Mesothelial cell of epicardium (in vitro differentiated cells): ENCODE data around the gene PPDPF. TPM values are rescaled to one million over a fixed set of nuclear protein-coding genes. Genes with fewer than 3 reads are reported as not detected.
A peak's percentile ranks its signal among the peaks of the same experiment; 100 is the strongest.

Experiments
- DNase-seq, 2 experiments: peaks; one replicate each; pipeline ENCODE4 v3.0.0; 2021; ENCODE audit warnings: low spot score in 2 of 2; ENCODE audit not compliant: unreplicated experiment in 2 of 2
- H3K27ac Mint-ChIP-seq: 2 replicates; pipeline ENCODE4 v1.8.0; 2021; ENCODE audit warnings: mixed read lengths
- H3K27me3 Mint-ChIP-seq: 2 replicates; pipeline ENCODE4 v1.8.0; 2021; ENCODE audit warnings: low read depth, mixed read lengths
- H3K36me3 Mint-ChIP-seq: 2 replicates; pipeline ENCODE4 v1.8.0; 2021; ENCODE audit warnings: mixed read lengths
- H3K4me1 Mint-ChIP-seq: 2 replicates; pipeline ENCODE4 v1.8.0; 2021; ENCODE audit warnings: mixed read lengths
- H3K4me3 Mint-ChIP-seq: 2 replicates; pipeline ENCODE4 v1.8.0; 2021; ENCODE audit warnings: mild to moderate bottlenecking, moderate library complexity, mixed read lengths
- H3K9me3 Mint-ChIP-seq: 2 replicates; pipeline ENCODE4 v1.8.0; 2021; ENCODE audit warnings: mixed read lengths
- total RNA-seq: library from RNA; stranded (reverse); gene quantifications from 3 replicates; pipeline ENCODE4 v1.2.1, GENCODE V29; 2021
- TF ChIP-seq, protein P1 (sequence below): fragments of 200-600 bp; sonication (generic); IDR thresholded peaks from one replicate; pipeline ENCODE4 v1.5.0; 2021; ENCODE audit warnings: antibody characterized with exemption; ENCODE audit not compliant: unreplicated experiment

PPDPF gene
- total RNA-seq, 1 donor from 2014 or later = 271 TPM

- peaks cover 4% of the 10 kb centered on the region for H3K4me1 Mint-ChIP-seq
Measured at GRCh38 chr20:63500902-63501817, 19.4 kb upstream of the PPDPF start.

GRCh38 chr20:63501818-63502670 is 18.5 kb upstream of the PPDPF start:
- Mint-ChIP-seq H3K9me3 (peaks cover 13% of the 10 kb centered on the region), H3K4me3 (no peak overlapping the region), H3K27ac (no peak overlapping the region), H3K27me3 (peaks cover 51% of the 10 kb centered on the region), H3K4me1 (peaks cover under 1% of the 10 kb centered on the region), H3K36me3 (peaks cover 3% of the 10 kb centered on the region)
- TF ChIP-seq, protein P1, sequence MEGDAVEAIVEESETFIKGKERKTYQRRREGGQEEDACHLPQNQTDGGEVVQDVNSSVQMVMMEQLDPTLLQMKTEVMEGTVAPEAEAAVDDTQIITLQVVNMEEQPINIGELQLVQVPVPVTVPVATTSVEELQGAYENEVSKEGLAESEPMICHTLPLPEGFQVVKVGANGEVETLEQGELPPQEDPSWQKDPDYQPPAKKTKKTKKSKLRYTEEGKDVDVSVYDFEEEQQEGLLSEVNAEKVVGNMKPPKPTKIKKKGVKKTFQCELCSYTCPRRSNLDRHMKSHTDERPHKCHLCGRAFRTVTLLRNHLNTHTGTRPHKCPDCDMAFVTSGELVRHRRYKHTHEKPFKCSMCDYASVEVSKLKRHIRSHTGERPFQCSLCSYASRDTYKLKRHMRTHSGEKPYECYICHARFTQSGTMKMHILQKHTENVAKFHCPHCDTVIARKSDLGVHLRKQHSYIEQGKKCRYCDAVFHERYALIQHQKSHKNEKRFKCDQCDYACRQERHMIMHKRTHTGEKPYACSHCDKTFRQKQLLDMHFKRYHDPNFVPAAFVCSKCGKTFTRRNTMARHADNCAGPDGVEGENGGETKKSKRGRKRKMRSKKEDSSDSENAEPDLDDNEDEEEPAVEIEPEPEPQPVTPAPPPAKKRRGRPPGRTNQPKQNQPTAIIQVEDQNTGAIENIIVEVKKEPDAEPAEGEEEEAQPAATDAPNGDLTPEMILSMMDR = no peak
- no peak for DNase-seq

More at GRCh38 chr20:63500902-63501817, 19.4 kb upstream of the PPDPF start:
- Mint-ChIP-seq H3K9me3 (peaks cover 10% of the 10 kb centered on the region), H3K27me3 (peaks cover 57% of the 10 kb centered on the region), H3K36me3 (peaks cover 3% of the 10 kb centered on the region), H3K4me3 (peak overlapping the region; percentile 28), H3K27ac (no peak overlapping the region)
- DNase-seq = no peak
- TF ChIP-seq, protein P1 = no peak

DNA sequence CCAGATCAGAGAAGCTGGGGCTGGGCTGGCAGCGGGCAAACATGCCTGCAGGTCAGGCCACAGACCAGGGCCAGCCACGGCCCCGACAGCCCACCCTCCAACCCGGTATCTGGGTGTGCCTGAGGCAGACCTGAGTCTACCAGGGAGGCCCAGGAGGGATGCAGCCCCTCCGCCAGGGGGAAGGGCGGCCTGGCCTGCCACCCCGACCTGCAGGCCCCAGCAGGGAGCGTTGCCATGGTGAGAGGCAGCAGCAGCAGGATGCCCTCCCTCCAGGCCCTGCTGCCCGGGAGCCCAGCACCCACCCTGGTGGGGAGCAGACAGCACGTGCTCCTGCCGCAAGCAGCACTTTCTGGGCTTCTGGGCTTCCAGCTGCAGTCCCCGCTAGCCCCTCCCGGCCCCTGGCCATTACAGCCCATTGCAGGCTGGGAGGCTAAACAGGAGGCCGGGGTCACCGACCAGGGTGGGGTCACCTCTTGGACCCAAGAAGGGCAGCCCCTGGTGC is 17.8 kb upstream of the PPDPF start:
- Mint-ChIP-seq H3K27me3 (peaks cover 45% of the 10 kb centered on the region), H3K4me1 (no peaks in the 10 kb centered on the region), H3K9me3 (peaks cover 14% of the 10 kb centered on the region), H3K27ac (no peak overlapping the region), H3K36me3 (peaks cover 3% of the 10 kb centered on the region), H3K4me3 (no peak overlapping the region)
- TF ChIP-seq, protein P1 = no peak
- no peak for DNase-seq

DNA sequence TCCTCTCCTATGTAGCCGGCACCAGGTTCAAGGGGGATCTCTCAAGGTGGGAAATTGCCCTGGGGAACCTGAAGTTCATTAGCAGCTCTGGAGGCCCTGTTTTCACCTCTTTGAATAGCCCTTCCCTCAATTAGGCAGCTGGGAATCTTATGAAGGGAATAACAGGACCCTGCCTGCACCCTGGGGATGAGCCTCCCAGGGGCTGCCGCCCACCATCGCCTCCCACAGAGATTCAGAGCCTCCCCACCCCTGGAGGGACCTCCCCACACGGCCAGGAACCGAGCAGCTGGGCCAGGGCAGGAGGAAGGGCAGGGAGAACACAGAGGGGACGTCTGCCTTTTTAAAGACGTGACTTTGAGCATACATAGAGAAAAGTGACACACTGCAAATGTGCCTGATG is 17.0 kb upstream of the PPDPF start:
- Mint-ChIP-seq H3K27ac (no peak overlapping the region), H3K36me3 (peaks cover 3% of the 10 kb centered on the region), H3K27me3 (peaks cover 48% of the 10 kb centered on the region), H3K4me3 (no peak overlapping the region), H3K9me3 (peaks cover 20% of the 10 kb centered on the region), H3K4me1 (no peaks in the 10 kb centered on the region)
- TF ChIP-seq, protein P1 = no peak
- no peak for DNase-seq

DNA sequence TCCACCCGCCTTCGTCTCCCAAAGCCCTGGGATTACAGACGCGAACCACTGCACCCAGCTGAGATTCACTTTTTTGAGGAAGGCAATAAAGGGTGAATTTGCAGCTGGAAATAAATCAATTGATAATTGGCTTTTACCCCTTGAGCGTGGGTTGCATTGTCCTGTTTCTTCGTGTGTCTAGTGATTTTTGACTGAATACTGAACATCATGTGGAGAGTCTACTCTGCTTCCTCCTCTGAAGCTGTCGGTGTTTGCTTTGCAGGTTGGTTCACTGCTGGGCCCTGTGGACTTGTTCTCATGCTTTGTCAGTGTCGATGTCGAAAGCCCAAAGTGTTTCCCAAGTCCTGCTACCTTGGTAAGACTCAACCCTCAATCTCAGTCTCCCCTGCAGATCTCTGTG is 15.9 kb upstream of the PPDPF start:
- H3K27ac Mint-ChIP-seq = no peak overlapping the region
- peaks cover 3% of the 10 kb centered on the region for H3K36me3 Mint-ChIP-seq
- TF ChIP-seq, protein P1 = no peak
- no peaks in the 10 kb centered on the region for H3K4me1 Mint-ChIP-seq
- peaks cover 24% of the 10 kb centered on the region for H3K9me3 Mint-ChIP-seq
- no peak for DNase-seq
- H3K27me3 Mint-ChIP-seq = peaks cover 52% of the 10 kb centered on the region
- no peak overlapping the region for H3K4me3 Mint-ChIP-seq
